ENCODE data around the gene OSBPL8.
"Not testable (repeated sequence)": the region's sequence is repeated elsewhere in the genome, so short reads cannot be mapped to it uniquely, and the experiment has no call there.

- TF ChIP-seq CTCF, POLR2A (IDR thresholded peaks at IDR 0.05): not testable (repeated sequence)
These were observed 48.4 kb downstream of the OSBPL8 start for GRCh38 chr12:76511116-76511716.

Data from adrenal gland (tissue), 5 donors.